Measurements from ENCODE around the gene KLHL3.

DNA sequence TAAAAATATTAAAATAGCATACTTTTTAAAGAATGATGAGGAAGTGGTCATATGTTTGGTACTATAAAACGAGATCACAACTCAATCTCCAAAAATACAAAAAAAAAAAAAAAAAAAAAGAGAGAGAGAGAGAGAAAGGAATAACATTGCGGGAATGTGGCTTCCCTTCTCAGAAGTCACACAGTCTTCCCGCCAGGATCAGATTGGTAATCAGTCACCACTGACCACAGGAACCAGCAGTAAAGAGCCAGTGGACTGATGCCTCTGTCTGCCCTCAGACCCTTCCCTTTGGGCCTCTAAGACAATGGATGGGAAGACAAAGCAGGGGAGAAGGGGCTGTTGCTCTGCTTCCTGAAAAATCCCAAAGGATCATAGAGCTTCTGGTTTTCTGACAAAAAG is 104.9 kb downstream of the KLHL3 start:
- no peak for TF ChIP-seq CTCF (conservative IDR thresholded peaks at IDR 0.05 in 1 of 2, IDR thresholded peaks at IDR 0.05 in 1 of 2; ENCODE audit: extremely low read depth in 1 of 2, insufficient read depth in 1 of 2, low read depth in 1 of 2, low read length in 2 of 2)
- TF ChIP-seq EZH2 (IDR thresholded peaks at IDR 0.05; ENCODE audit: borderline replicate concordance, low read length), result no peak

All from mammary epithelial cell (primary cell).